GM21423 (cell line): ENCODE measurements around the gene OPTC.
"Not testable (repeated sequence)": the region's sequence is repeated elsewhere in the genome, so short reads cannot be mapped to it uniquely, and the experiment has no call there.

Experiments used
- ATAC-seq: cut with Tn5 transposase; IDR thresholded peaks from one replicate; pipeline ENCODE4 v1.9.1; 2021; ENCODE audit warnings: mild to moderate bottlenecking, moderate library complexity; ENCODE audit not compliant: unreplicated experiment

Gene OPTC

GRCh38 chr1:203493901-203494300 lies at the start of gene OPTC:
OPTC (plus strand) TSS chr1:203494153; CDS start chr1:203496006, 1,853 bp downstream.
- ATAC-seq: no peak

- ATAC-seq: no peak
Observed at GRCh38 chr1:203444171-203444576, 49.8 kb upstream of the OPTC start.

- ATAC-seq: no peak
Observed at GRCh38 chr1:203447151-203447550, 46.8 kb upstream of the OPTC start.

GRCh38 chr1:203447598-203447997 lies 46.4 kb upstream of the OPTC start:
- not testable (repeated sequence) for ATAC-seq

GRCh38 chr1:203448521-203449061 lies 45.4 kb upstream of the OPTC start:
- ATAC-seq: no peak

- no peak for ATAC-seq
Observed at GRCh38 chr1:203450001-203450400, 44.0 kb upstream of the OPTC start.

- ATAC-seq: no peak
Observed at GRCh38 chr1:203450479-203451149, 43.3 kb upstream of the OPTC start.

GRCh38 chr1:203451836-203452784 lies 41.8 kb upstream of the OPTC start:
- ATAC-seq: no peak

GRCh38 chr1:203453016-203453415 lies 40.9 kb upstream of the OPTC start:
- no peak for ATAC-seq

- no peak for ATAC-seq
Observed at GRCh38 chr1:203453616-203454015, 40.3 kb upstream of the OPTC start.

GRCh38 chr1:203454986-203455471 lies 38.9 kb upstream of the OPTC start:
- no peak for ATAC-seq

GRCh38 chr1:203455706-203456105 lies 38.2 kb upstream of the OPTC start:
- ATAC-seq: no peak

- no peak for ATAC-seq
Observed at GRCh38 chr1:203456577-203456976, 37.4 kb upstream of the OPTC start.

- no peak for ATAC-seq
Observed at GRCh38 chr1:203458078-203458477, 35.9 kb upstream of the OPTC start.

GRCh38 chr1:203459671-203460201 lies 34.2 kb upstream of the OPTC start:
- no peak for ATAC-seq

- ATAC-seq: no peak
Observed at GRCh38 chr1:203461717-203462116, 32.2 kb upstream of the OPTC start.

GRCh38 chr1:203462143-203462542 lies 31.8 kb upstream of the OPTC start:
- ATAC-seq: no peak

GRCh38 chr1:203462878-203463277 lies 31.1 kb upstream of the OPTC start:
- no peak for ATAC-seq

GRCh38 chr1:203463469-203464062 lies 30.4 kb upstream of the OPTC start:
- ATAC-seq: no peak

GRCh38 chr1:203464226-203464625 lies 29.7 kb upstream of the OPTC start:
- no peak for ATAC-seq

- ATAC-seq: no peak
Observed at GRCh38 chr1:203464743-203465142, 29.2 kb upstream of the OPTC start.
